GM19397 (cell line): ENCODE data around the gene CCHCR1.
A peak's percentile ranks its signal among the peaks of the same experiment; 100 is the strongest.
"Not testable (repeated sequence)": the region's sequence is repeated elsewhere in the genome, so short reads cannot be mapped to it uniquely, and the experiment has no call there.

Experiments used
- ATAC-seq: cut with Tn5 transposase; IDR thresholded peaks from one replicate; pipeline ENCODE4 v1.9.1; 2021; ENCODE audit warnings: mild to moderate bottlenecking, moderate library complexity; ENCODE audit not compliant: unreplicated experiment

The CCHCR1 gene

GRCh38 chr6:31183287-31183686, 25.7 kb upstream of the CCHCR1 start:
- not testable (repeated sequence) for ATAC-seq

DNA sequence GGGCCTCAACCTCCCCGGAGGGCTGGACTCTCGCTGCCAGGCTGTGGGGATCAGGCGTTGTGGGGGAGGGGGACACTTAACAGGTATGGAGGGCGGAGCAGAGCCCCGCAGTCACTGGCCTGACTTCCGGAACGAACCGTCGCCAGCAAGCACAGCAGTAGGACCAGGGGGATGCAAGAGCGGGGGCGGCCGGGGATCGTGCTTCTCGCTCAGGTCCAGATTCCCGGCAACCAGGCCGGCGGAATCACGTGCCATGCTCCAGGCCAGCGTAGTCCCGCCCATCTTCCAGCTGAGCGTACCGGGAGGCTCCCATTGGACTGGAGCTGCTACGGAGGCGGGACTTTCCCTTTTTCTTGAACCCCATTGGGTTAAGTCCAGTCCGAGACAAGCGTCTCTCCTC, 22.9 kb upstream of the CCHCR1 start:
- ATAC-seq: no peak

DNA sequence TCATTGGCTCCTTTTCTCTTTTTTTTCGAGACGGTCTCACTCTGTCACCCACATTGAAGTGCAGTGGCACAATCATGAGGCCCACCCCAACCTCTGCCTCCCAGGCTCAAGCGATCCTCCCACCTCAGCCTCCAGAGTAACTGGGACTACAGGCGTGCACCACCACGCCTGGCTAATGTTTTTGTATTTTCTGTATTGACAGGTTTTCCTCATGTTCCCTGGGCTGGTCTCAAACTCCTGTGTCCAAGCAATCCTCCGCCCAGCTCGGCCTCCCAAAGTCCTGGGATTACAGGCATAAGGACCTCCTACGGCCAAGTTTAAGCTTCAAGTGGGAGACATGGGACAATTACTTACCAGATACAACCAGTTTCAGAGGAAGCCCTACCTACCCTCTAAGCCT, 22.3 kb upstream of the CCHCR1 start:
- ATAC-seq: no peak

GRCh38 chr6:31179042-31179386, 21.4 kb upstream of the CCHCR1 start:
- ATAC-seq: no peak

- no peak for ATAC-seq
Observed at GRCh38 chr6:31178143-31179041, 20.8 kb upstream of the CCHCR1 start.

GRCh38 chr6:31175971-31176370, 18.4 kb upstream of the CCHCR1 start:
- ATAC-seq: no peak

GRCh38 chr6:31174378-31174777, 16.8 kb upstream of the CCHCR1 start:
- no peak for ATAC-seq

GRCh38 chr6:31173406-31173805, 15.8 kb upstream of the CCHCR1 start:
- ATAC-seq: no peak

GRCh38 chr6:31172973-31173384, 15.4 kb upstream of the CCHCR1 start:
- no peak for ATAC-seq

- no peak for ATAC-seq
Observed at GRCh38 chr6:31171931-31172905, 14.6 kb upstream of the CCHCR1 start.

- no peak for ATAC-seq
Observed at GRCh38 chr6:31170987-31171671, 13.5 kb upstream of the CCHCR1 start.

DNA sequence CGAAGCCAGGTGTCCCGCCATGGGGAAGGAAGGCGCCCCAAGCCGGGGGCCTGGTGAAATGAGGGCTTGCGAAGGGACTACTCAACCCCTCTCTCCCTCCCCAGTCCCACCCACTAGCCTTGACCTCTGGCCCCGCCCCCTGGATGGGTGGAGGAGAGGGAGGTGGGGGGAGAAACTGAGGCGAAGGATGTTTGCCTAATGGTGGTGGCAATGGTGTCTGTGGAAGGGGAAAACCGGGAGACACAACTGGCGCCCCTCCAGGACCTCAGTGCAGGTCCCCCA, 12.9 kb upstream of the CCHCR1 start, which contains the start of gene POU5F1:
Gene POU5F1 (minus strand): TSS at position 83 of the 282 bp plus-strand sequence. CDS start 62 bp downstream, at position 21.
- no peak for ATAC-seq

- not testable (repeated sequence) for ATAC-seq
Observed at GRCh38 chr6:31169858-31170599, 12.4 kb upstream of the CCHCR1 start.

DNA sequence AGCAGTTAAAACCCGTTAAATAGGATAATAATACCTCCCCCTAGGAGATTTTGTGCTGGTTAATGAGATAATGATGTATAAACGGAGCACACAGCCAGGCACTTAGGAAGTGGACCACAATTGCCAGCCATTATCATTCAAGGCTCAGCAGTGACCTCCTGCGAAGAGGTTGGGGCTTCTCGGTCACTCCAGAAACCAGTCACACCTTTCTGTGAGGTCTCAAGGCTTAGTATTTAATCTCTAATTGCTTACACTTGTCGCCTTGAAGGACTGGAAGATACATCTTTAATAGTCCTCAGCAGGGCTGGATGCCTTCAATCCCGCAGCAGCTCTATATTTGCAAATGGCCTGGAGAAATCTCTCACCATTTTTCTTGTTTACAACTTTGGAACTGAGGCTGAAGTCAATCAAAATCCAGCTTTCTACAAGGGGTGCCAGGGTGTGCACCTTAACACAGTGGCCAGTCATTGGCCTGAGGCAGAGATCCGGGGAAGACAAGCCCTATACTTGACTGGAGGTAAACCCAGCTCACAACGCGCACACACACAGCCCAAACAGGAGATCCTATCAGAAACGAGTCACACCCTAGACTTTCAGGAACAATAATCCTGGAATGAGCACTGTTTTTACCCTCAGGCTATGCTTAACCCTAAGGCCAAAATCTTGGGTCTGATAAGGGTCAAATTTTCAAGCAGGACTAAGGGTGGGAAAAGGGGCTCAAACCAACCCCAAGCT, 11.7 kb upstream of the CCHCR1 start:
- ATAC-seq: no peak

DNA sequence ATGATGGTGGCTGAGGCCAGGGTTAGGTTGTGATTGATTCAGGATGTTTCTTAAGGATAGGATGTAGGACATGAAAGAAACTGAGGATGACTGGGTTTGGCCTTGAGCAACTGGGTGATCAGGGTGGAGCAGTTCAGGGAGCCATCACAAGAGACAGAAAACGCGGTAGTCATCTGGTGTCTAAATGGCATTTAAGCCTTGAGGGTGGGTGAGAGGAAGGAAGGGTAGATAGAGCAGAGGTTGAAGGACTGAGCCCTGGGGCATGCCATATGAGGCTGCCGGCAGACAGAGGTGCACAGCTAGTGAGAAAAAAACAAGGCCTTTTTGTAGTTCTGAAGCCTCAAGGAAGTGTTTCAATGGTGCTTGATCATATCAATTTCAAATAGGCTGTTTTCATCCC, 11.0 kb upstream of the CCHCR1 start:
- no peak for ATAC-seq

- ATAC-seq: no peak
Observed at GRCh38 chr6:31165986-31166385, 8.4 kb upstream of the CCHCR1 start.

DNA sequence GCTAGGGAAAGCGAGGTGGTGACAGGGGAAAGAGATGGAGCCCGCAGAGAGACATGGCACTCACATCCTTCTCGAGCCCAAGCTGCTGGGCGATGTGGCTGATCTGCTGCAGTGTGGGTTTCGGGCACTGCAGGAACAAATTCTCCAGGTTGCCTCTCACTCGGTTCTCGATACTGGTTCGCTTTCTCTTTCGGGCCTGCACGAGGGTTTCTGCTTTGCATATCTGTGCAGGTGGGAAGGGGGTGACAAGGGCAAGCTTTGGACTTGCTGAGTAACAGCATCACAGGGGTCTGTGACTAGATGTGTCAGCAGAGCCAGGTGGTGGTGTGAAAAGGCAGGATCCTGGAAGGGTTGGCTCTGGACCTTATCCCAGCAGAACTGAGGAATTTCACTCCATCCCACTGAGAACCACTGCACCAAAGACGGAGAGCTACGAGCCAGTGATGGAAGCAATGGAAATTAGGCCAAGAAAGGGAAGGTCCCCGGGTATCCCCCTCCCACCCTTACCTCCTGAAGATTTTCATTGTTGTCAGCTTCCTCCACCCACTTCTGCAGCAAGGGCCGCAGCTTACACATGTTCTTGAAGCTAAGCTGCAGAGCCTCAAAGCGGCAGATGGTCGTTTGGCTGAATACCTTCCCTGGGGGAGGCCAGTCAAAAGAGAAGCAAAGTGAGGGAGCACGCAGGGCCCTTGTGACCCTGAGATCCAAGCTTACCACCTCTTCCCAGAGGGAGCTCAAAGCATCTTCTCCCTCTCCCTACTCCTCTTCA, 7.6 kb upstream of the CCHCR1 start:
- peak; percentile 76 for ATAC-seq

GRCh38 chr6:31164475-31165063, 7.0 kb upstream of the CCHCR1 start:
- not testable (repeated sequence) for ATAC-seq

- no peak for ATAC-seq
Observed at GRCh38 chr6:31163922-31164321, 6.3 kb upstream of the CCHCR1 start.
